ELF-1 (cell line): ENCODE measurements around the gene SLC17A8.

Source experiments
- DNase-seq: peaks from one replicate; pipeline ENCODE4 v3.0.0-alpha.2; 2016; ENCODE audit warnings: low read depth, low spot score

Gene SLC17A8

DNA sequence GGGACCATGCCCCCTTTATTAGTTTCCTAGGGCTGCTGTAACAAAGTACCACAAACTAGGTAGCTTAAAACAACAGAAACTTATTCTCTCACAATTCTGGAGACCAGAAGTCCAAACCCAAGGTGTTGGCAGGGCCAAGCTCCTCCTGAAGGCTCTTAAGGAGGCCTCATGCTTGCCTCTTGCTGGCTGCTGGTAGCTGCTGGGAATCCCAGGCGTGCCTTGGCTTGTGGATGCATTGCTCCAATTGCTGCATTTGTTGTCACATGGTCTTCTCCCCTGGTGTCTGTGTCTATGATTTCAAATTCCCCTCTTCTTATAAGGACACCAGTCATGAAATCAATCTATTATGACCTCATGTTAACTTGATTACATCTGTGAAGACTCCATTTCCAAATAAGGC lies 11.2 kb downstream of the SLC17A8 start:
- no peak for DNase-seq

DNA sequence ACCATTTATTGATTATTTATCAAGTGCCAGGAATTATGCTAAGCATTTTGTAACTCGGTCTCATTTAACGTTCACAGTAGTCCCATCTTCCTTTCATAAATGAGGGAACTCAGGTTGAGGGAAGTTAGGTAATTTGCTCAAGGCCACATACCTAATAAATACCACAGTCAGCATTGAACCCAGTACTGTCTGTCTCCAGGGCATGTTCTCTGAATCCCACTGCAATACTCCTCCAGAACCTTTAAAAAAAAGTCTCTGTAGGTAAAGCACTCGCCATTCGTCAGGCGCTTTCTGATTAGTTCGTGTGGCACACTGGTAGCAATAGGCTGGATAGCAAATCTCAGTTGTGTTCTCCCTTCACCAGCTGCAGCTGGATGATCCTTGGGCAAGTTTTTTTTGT lies 14.3 kb downstream of the SLC17A8 start:
- DNase-seq: peak; percentile 52

- peak; percentile 71 for DNase-seq
These were observed 16.2 kb downstream of the SLC17A8 start for GRCh38 chr12:100372853-100373640.

DNA sequence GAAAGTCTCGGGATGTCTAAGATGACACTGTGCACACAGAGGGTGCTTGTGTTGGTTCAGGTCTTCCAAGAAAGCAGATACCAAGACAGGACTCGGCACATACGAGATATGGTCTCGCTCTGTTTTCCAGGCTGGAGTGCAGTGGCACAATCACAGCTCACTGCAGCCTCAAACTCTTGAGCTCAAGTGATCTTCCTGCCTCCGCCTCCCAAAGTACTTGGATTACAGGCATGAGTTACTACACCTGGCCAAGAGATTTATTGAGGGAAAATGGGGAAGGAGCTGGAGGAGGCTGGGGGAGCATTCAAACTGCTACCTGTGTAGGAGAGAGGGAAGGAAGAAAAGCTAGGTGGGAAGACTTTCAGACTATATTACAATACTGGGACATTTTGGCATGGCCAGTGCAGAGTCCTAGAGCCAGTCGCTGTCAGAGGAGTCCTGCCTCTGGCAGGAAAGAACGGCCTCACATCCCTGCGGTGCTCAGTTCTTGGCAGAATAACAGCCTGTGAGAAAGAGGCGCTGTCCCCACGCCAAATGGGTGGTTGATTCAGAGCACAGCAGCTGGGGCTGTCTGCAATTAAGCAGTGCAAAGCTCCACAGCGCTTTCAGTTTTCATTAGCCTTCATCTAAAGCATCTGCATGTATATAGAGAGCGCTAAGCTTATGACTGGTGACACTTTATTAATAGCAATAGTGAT lies 18.3 kb downstream of the SLC17A8 start:
- DNase-seq: no peak

GRCh38 chr12:100376161-100376560 lies 19.3 kb downstream of the SLC17A8 start:
- DNase-seq: no peak

DNA sequence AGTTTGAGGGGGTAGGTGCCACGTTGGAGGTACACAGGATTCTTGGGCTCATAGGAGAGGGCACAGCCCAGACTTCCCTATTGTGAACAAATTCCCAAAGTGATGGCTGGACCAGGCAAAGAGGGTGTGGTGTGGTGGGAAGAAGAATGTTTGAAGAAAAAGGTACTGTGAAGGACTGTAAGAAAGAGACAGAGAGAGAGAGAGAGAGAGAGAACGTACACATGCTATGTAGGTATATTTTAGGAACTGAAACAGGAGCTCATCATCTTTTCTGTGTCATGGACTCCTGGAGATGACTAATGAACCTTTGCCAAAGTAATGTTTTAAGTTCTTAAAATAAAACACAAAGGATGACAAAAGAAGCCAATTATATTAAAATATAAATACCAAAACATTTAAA lies 24.5 kb downstream of the SLC17A8 start:
- DNase-seq: no peak

DNA sequence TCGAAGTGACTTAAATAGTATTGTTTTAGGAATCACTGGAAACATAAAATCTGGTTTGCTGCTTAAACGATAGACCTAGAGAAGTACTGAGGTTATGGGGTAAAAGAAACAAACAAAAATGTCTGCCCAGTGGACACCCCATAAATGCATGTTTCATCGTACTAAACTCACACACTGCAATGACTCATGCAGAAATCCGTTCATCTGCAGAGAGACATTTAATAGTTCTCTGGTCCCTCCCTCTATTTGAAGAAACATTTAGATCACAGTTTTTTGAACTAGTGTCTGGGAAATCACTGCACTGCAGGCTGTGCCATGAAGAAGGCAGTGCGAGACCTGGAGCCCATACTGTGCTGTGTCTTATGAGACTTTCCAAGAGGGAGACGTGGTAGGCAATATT lies 25.5 kb downstream of the SLC17A8 start:
- no peak for DNase-seq

- DNase-seq: no peak
These were observed 27.0 kb downstream of the SLC17A8 start for GRCh38 chr12:100383586-100384558.

GRCh38 chr12:100384559-100384935 lies 27.7 kb downstream of the SLC17A8 start:
- DNase-seq: no peak

DNA sequence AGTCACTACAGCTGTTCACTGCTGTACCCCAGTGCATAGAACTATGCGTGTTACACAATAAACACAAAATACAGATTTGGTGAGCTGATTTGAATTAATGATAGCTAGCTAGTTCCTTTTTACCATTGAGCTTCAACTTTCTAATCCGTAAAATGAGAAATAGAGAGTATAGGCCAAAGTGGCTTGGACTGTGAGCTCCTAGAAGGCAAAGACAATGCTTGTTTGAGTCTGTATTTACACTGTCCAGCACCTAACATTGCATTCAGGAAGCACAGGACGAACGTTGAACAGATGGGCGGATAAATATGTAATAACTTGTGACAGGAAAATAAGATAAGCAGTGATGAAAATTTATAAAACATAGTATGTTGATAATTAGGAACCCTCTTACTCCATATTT lies 31.5 kb downstream of the SLC17A8 start:
- no peak for DNase-seq

DNA sequence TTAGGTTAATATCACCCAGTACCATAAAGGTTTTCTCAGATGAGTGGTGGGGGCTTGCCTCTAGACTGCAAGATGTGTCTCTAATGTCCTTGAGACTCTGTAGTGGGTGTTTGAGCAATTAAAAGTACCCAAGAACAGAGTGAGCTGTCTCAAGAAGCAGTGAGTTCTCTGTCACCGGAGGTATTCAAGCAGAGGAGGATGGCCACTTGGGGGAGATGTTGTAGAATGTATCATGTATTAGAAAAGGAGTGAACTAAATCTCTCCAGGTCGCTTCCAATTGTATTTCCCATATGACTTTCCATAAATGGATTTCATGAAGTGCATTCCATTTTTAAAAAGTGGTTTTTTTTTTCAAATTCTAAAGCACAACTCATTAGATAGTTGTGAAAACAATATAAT lies 35.0 kb downstream of the SLC17A8 start:
- no peak for DNase-seq

DNA sequence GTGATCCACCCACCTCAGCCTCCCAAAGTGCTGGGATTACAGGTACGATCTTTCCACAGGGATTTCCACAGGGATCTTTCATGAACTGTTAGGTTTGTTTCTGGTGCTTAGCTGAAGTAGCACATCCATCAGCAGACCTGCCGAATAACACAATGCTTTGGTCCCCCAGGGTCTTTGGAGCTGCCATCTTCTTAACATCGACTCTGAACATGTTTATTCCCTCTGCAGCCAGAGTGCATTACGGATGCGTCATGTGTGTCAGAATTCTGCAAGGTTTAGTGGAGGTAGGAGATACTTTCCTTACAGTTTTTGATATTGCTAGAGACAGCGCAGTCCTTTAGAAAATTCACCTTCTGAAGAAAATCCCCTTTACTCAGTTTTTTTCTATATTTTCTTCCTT lies 36.3 kb downstream of the SLC17A8 start:
- no peak for DNase-seq

GRCh38 chr12:100395811-100396210 lies 38.9 kb downstream of the SLC17A8 start:
- no peak for DNase-seq

- no peak for DNase-seq
These were observed 41.4 kb downstream of the SLC17A8 start for GRCh38 chr12:100398307-100398706.

DNA sequence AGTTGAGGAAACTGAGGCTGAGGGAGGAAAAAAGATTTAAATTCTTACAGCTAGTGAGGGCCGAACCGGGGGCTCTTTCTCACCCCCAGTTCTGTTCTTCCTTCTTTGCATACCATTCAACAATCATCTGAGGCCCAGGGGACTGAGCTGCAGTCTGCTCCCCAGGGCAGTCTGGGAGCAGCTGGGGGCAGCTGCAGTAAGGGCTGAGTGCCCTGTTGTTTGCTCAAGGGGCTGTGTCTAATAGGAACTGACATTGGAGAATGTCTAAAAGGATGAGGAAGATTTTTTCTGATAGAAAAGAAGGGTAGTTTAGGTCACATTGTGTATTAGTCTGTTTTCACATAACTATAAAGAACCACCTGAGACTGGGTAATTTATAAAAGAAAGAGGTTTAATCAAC lies 42.2 kb downstream of the SLC17A8 start:
- DNase-seq: no peak

GRCh38 chr12:100401660-100402059 lies 44.8 kb downstream of the SLC17A8 start:
- DNase-seq: no peak

GRCh38 chr12:100402763-100403162 lies 45.9 kb downstream of the SLC17A8 start:
- DNase-seq: no peak

DNA sequence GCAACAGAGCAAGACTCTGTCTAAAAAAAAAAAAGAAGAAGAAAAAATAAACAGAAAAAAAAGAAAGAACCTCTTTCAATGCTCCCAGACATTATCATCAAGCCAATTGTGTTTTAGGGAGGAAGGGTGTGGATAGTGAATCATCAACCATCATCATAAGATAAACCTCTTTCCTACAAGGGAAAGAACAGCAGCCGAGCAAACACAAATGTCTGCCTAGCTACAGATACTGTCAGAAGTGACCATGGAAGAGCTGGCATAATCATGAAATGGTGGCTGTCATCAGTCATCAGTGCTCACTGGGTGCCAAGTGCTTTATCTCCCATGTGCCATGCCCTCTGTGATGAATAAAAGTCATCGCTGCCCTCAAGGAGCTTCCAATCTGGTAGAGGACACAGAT lies 46.6 kb downstream of the SLC17A8 start:
- DNase-seq: no peak

DNA sequence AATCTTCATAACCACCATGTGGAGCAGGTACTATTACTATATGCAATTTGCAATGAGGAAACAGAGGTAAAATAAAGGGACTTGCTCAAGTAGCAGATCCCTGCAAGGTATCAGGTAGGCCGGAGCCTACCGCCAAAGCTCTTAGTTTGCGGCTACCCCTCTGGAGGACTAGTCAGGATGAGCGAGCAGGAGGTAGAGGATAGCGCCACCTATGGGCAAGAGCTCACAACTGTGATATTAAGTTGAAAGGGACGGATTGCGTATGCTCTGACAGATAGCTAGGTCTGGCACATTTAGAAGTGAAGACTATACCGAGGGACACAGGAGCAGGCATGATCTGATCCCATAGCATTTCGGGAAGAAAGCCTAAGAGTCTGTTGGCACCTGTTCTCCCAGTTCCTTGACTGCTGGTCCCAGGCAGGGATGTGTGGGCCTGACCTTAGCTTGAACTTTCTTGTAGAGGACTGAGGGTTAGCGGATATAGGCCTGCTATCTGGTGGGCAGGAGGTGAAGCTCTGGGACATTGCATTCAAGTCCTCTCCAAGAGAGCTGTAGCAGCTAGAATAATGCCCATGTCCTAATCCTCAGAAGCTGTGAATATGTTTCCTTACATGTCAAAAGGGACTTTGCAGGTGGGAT lies 48.0 kb downstream of the SLC17A8 start:
- peak; percentile 85 for DNase-seq

- no peak for DNase-seq
These were observed 56.1 kb downstream of the SLC17A8 start for GRCh38 chr12:100413001-100413400.

GRCh38 chr12:100414739-100415138 lies 57.9 kb downstream of the SLC17A8 start:
- no peak for DNase-seq

DNA sequence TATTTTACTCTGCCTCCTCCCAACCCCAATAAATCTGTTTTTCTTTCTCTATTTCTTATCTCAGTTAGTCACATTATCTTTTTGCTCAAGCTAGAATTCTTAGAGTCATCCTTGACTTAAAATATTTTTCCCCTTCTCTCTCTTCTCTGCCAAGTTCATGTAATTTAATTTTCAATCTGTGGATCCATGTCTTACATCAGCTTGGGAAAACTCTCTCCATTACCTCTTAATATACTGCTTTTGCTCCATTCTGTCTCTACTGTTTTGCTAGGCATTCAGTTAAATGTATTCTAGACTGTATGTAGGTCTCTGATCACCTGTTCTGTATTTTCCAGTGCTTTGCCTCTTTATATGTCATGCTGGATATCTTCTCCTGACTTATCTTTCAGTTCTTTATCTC lies 65.8 kb downstream of the SLC17A8 start:
- DNase-seq: no peak
